ENCODE results near the gene LRRC74A. TPM values are rescaled to one million over a fixed set of nuclear protein-coding genes. Genes with fewer than 3 reads are reported as not detected.

Gene LRRC74A
- total RNA-seq, 2 donors from 2014 or later: not detected

Other genes with a start within 250 kb of the LRRC74A start
- 1 to 10 TPM; 2.6 to 6.4 TPM for gene VASH1, start 64.9 kb upstream of the LRRC74A start, total RNA-seq
- gene ANGEL1, start 13.5 kb upstream of the LRRC74A start, total RNA-seq: 10 to 100 TPM; 10.6 to 10.7 TPM
- 10 to 100 TPM; 14.2 to 25.5 TPM for gene IRF2BPL, start 202.3 kb downstream of the LRRC74A start, total RNA-seq

Data from activated T-helper 17 cell treated with anti-CD3 and anti-CD28 coated beads, Interleukin-2, amount 50 U/mL, for 72 hours (primary cell).